CD4-positive, alpha-beta T cell treated with Interferon gamma for 1 hour (primary cell): ENCODE data around the gene NUP98.

Experiments used
- DNase-seq: peaks from one replicate; pipeline ENCODE4 v3.0.0-alpha.2; 2020

NUP98 gene

DNA sequence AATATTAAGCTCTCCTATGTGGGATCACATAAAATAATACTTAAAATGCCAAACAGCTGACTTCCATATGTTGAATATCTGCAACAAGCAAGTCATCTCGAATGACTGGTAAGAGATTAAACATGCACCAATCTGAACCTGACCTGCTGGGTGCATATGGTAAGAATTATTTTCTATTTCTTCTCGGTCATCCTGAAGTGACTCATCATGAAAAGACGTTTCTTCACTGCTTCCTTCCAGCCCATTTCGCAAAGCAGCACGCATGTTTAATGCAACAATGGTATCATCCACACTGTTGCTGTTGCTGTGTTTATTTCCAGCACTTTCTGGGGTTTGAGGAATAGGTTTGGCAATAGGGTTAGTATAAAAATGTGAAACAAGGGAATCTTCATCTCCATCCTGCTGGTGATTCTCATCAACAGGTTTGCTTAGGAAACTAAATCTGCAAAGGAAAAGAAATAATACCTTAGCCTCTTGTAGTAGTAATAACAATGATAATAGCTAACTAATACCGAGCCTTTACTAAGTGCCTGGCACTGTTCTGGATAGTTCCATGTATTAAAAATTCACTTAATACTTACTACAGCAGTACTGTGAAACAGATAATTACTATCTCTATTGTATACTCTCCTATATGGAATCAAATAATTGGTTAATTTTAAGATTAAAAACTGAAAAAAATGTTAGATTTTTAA lies 74.2 kb downstream of the NUP98 start:
- DNase-seq, result peak; percentile 6

DNA sequence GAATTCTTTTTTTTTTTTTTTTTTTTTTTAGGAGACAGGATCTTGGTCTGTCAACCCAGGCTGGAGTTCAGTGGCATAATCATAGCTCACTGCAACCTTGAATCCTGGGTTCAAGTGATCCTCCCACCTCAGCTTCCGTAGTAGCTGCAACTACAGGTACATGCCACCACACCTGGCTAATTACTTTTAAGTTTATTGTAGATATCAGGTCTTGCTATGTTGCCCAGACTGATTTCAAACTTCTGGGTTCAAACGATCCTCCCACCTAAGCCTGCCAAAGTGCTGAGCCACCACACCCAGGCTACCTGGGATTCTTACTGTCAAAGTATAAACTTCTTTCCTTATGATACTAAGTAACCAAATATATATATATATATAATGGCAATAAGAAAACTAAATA lies 75.3 kb downstream of the NUP98 start:
- no peak for DNase-seq

DNA sequence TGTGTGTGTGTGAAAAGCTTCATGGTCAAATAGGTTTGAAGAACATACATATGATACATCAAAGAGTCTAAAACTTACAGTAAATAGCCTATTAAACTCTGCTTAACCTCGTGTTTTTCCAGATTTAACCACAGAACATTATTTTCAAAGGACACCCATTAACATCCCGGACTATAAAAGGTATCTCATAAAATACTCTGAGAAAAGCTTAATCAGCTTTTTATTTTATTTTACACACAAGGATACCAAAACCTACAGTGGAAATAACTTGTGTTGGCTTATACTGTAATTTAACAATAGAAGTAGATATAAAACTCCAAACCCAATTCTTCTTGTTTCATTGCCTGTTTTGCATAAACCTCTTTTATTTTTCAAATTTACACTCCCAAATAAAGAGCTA lies 76.4 kb downstream of the NUP98 start:
- no peak for DNase-seq

DNA sequence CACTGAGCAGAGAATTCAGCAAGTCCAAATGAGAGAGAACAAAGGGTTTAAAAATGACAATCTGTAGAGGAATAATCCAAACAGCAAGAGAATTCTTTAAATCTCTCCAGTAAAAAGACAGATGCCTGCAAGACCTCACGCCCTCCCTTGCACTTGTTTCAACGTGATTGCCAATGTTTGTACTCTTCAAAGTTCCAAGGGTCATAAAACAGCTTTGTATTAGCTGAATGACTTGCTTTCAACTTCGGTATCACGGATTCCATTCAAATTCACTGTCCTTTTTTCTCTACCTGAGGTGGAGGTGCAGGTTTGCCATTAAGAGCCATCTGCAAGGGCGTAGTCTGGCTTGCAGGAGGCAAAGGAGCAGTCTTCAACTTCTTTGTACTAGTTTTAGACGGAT lies 85.1 kb downstream of the NUP98 start:
- DNase-seq, result no peak

DNA sequence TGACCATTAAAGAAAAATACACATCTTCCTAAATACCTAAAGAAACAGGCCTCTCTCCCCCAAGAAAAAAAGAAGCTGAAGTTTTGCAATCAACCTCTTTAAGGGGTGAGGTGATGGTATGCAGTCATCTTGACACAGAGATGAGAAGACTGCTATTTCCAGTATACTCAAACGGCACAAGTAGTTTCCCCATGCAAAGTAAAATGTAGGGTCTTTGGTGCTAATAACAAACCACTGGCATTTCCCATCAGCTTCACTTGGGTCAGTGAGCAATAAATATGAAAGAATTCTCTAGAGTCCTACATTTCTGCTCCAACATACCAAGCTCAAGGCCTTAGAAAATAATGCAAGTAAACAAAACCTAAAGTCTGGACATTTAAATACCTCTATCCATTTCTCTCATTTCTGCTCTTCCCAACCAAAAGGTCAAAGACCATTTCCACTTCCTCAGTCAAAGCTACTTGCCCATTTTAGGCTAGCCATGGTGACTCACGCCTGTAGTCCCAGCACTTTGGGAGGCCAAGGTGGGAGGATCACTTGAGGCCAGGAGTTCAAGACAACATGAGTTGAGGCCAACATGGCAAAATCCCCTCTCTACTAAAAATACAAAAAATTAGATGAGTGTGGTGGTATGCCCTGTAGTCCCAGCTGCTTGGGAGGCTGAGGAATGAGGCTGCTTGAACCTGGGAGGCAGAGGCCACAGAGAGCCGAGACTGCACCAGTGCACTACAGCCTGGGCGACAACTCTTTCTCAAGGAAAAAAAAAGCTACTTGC lies 86.7 kb downstream of the NUP98 start:
- no peak for DNase-seq

DNA sequence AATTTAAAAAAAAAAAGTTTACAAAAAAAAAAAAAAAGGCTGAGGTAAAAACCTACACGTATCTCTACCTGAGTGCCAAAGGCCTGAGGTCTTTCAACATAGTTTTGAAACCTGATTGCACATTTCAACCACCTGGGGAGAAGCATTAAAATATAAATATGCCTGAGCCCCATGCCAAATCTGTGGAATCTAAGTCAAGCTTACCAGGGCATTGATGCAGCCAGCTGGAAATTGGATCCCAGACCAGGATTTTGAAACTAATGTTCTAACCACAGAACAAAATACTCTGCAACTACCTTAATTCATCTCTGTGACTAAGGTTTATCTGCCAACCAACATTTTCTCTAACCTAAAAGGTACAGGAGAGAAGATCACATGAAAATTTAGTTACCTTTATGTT lies 87.4 kb downstream of the NUP98 start:
- no peak for DNase-seq

DNA sequence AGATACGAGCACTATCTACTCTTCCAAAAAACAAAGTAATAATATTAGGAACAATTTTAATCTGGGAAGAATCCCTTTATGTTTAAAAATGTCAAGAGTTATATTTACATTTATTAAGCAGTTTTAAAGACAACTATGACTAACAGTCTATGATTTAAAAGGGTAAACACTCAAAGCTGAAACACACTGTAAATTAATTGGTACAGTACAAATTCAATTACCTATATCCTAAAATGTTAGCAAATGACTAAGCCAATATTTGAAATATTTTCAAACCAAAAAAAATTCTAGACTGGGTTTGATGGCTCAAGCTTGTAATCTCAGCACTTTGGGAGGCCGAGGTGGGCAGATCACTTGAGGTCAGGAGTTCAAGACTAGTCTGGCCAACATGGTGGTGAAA lies 90.2 kb downstream of the NUP98 start:
- no peak for DNase-seq

DNA sequence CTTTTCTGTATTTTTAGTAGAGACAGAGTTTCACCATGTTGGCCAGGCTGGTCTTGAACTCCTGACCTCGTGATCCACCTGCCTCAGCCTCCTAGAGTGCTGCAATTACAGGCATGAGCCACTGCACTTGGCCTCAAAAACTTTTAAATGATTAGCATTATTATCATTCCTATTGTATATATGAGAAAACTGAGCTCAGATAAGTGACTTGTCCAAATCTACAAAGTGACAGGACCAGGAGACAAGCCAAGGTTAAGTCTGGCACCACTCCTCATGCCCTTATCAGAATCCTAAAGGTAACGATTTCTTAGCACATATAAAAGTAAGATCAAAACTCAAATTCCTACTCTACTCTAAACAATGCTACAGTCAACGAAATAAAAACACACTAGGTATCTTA lies 94.0 kb downstream of the NUP98 start:
- DNase-seq, result no peak

DNA sequence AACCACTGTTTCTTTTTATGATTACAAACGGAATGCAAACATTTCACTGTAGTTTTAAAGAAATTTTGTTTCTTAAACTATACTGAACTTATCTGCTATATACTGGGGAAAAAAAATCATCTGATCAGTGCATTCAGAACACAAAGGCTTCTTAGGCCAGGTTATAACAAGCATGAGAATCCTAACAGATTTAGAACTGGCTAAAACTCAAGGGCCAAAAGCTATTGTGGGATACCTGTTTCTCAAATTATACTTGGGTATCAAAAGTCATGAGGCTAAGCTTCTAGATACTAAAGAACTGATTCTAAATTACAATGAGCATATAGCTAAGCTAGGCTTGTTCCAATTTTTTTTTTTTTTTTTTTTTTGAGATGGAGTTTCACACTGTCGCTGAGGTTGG lies 96.4 kb downstream of the NUP98 start:
- no peak for DNase-seq

DNA sequence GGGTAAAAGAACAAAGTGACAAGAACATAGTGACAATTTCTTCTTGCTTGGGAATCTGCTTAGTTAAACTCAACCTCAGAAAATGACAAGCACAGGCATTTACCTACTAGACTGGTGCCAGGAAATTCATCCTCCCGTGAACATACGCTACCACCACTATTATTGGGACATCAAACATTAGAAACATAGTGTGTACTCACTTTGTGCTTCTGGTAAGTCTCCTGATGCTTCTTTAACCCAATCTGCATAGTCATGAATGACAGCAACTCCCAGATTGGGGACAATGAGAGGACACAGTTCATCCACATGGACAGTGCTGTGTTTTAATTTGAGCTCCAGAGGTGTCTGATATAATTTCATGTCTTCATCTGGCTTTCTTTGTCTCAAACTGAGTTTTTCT lies 96.9 kb downstream of the NUP98 start:
- DNase-seq, result no peak

DNA sequence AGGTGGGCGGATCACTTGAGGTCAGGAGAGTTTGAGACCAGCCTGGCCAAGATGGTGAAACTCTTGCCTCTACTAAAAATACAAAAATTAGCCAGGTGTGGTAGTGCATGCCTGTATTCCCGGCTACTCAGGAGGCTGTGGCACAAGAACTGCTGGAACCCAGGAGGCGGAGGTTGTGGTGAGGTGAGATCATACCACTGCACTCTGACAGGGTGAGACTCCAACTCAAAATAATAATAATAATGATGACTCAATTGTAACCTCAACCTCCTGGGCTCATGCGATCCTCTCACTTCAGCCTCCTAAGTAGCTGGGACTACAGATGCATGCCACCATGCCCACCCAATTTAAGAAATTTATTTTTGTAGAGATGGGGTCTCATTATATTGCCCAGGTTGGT lies 110.6 kb downstream of the NUP98 start:
- no peak for DNase-seq

DNA sequence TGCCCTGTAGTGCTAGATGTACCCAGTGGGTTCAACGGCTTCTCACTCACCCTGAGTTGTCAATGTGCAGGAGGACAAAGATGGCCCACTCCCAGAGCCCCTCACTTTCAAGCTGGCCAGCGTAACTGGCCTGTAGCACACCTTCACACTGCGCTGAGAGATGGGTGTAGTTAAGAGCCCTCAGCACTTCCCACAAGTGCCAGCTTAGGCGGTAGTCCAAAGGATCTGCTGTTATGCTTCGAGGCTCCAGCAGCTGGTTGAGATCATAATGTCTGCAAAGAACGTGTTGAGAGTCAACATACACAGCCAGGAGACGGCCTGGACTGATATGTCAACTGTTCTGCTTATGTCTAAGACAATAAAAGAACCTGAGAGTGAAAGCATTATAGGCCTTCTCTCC lies 111.4 kb downstream of the NUP98 start:
- DNase-seq, result no peak

DNA sequence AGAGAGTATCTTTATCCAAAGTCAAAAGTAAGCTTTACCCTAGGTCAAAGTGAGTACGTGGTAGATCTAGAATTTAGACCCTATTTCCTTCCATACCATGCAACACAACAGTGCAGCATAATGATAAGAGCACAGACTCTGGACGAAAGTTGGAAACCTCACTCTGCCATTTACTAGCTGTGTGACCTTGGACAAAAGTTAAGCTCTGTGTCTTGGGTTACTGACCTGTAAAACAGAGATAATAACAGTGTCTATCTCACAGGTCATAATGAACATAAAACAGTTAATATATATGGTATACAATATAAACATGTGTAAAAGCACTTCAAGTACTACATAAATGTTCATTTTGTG lies 112.6 kb downstream of the NUP98 start:
- no peak for DNase-seq

DNA sequence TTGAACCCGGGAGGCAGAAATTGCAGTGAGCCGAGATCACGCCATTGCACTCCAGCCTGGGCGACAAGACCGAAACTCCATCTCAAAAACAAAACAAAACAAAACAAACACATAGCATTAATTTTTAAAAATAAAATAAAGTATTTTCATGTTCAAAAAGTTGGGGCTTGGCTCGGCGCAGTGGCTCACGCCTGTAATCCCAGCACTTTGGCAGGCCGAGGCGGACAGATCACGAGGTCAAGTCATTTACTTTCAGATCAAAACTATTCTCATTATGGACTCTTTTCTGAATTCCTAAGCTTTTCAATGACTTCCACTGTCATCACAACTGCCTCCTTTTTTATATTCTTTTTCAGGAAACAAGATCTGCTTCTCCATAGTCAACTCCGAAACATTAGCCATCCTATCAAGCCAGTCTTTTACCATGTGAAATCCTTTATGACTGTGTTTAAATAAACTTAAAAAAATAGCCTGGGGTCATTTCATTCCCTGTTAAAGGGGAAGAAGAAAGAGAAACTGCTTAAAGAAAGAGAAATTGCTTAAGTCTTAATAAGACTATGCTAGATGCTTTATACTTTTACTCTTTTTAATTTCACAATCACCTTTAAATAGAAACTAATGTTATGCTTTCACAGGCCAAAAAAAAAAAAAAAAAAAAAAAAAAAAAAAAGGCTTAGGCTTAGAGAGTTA lies 113.1 kb downstream of the NUP98 start:
- DNase-seq, result no peak

DNA sequence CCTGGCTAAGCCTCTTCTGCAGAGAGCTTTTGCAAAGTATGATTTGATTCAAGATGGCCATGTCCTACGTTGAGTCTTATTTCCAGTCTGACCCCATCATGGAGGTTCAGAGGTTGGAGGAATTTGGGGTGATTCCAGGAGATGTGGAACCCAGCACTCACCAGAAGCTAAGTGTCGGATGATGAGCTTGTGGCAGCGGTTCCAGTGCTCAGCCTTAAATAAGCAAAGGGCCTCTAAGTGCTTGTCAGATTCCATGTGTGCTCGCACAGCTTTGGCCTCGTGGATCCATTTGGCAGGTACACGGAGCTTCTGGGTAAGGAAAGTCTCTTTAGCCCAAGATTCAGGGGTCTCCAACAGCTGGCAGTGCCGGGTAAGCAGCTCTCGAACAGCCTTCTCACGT lies 114.3 kb downstream of the NUP98 start:
- DNase-seq, result no peak

DNA sequence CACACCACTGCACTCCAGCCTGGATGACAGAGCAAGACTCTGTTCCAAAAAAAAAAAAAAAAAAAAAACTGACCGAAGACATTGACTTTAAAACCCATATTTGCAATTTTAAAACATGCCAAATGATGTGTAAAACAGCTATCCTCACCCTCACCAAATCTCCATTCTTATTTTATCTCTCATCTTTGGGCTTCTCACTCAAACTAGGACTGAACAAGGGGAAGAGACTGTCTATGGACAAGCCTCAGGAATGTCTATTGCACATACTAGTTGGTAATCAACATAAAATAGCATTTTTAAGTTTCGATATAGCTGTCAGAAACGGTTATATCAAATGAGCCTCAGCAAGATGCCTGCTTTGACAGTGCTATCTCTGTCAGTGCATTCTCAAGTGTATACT lies 118.3 kb downstream of the NUP98 start:
- no peak for DNase-seq

DNA sequence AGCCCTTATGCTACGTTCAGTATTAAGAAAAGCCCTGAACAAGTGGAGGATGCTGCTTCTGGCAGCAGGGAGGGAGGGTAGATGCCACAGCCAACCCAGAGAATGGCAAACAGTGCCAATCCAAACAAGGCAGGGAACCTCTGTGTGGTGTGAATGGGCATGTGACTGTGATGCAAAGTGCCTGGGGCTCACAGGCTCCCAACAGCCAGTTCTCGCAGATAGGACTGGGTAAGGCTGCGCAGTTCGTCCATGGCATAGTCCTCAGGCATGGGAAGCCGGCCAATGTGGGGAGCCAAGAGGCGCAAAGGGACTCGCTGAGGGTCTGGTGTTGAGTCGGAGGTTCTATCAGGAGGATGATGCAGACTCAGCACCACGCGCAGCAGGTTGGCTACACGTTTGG lies 121.4 kb downstream of the NUP98 start:
- no peak for DNase-seq

DNA sequence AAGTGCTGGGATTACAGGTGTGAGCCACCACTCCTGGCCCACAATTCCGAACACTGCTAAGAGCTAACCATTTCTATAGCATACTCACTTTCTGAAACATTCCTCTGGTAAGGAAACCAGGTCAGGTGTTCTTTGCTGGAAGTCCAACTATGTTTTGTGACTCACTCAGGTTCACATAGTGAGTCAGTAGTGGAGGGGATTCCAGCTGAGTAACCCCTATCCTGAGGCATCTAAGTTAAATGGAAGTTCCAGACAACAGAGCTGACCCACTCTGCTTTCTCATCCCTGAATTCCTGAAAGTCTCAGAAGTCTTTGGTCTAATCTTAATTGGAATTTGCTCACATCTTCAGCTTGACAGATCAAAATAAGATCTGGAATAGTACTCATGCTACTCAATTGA lies 123.2 kb downstream of the NUP98 start:
- DNase-seq, result no peak

DNA sequence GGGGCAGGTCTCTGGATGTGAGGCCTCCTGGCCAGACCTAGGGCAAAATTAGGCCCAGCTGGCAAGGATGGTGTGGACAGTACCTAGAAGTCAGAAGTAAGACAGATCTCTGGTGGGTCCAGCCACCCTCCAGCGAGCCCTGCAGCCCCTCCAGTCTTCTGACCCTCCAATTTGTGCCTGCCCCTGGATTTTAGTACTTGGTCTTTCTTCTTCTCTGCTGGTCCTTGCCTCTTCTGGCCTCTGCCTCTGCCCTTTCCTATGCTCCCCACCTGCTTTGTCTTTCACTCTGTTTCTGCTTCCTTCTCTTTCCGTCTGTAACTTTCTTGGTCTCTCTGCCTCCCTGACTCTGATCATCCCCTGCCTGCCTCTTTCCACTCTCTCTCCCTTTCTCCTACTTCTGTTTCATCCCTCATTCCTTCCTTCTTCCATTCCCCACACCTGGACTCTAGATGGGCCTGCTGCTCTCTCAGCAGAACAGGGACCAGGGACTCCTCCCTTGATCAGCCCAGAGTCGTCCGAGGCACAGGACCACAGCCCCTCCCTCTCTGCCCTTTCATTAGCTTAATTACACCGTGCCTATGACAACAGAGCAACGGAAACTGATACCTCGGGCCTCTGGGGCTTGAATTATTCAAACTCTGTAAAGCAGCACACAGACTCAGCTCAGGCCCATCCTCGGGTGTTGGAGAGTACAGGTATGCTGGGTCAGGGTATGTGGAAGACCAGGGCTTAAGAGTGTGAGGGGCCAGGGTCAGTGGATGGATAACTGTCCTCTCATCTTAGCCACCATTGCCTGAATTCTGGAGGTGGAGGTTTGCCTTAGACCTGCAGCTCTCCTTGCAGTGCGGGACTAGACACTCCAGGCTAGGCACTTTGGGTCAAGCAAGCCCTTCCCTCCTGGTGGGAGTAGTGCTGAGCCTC lies 125.8 kb downstream of the NUP98 start, which contains the start of gene CHRNA10:
TSS of gene CHRNA10 (minus strand) at position 51 of the 921 bp plus-strand sequence. CDS start 72 bp downstream, outside the sequence.
- no peak for DNase-seq

DNA sequence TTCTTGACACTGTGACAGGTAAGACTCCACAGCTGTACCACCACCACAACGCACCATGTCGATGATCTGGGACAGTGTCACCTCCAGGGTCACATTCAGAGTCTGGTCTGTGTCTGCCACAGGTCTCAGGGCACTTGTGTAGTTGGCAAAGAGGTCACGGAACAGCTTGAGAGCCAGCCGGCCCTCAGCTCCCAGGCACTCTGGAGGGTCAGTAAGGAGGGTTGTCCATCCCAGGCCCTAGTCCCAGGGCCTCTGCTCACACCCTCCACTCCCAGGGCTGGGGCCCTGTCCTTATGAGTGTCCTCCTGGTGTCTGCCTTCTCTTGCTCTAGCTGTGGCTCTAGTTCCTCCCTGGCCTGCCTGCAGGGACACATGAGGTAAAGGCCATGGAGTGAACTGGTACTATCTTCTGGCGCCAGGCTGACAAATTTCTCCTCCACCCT lies 127.6 kb downstream of the NUP98 start:
- no peak for DNase-seq

DNA sequence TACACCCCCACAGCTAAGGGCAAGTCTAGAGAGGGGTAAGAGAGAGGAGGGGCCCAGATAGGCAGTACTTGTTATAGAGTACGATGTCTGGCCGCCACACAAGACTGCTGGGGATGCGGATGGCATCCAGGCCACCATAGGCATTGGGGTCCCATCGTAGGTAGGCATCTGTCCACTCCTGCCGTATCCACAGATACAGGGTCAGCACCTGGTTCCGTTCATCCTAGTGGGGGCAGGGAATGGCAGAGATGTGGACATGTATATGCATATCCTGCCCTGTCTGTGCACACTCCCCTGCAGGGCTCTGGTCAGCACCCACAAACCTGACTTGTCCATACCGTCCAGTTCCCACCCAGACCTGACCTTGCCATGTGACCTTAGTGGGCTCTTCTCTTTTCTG lies 128.2 kb downstream of the NUP98 start:
- DNase-seq, result no peak

DNA sequence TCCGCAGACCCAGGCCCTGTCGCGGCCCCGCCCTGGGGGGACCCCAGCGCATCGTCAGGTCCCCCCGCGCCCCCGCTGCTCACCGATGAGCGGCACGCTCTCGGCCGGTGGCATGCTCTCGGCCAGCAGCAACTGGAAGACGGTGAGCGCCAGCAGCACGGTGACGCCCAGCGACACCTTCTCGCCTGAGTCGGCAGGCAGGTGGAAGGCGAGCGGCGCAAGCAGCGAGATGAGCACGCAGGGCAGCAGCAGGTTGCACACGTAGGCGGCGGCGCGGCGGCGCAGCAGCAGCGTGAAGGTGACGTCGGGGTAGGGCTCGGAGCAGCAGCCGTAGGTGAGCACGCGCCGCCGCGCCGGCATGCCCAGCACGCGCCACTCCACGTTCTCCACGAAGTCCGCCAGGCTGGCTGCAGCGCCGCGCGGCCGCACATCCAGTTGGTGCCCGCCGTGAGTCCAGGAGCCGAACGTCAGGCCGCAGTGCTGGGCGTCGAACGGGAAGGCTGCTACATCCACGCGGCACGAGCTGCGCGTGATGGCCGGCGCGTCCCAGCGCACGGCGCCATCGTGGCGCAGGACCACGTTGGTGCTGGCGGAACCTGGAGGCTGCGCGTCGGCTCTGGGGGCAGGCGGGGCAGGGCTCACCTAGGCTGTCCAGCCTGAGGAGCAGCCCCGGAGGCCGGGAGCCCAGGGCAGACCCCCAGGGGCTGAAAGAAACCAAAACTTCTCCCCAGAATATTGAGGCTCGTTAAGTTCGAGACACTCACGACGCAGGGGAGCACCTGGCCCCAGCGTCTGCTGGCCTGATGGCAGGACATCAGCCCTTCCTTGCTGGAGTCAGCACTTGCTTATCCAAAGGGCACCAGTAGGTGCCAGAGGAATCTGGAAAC lies 130.0 kb downstream of the NUP98 start:
- no peak for DNase-seq
